Measurements from ENCODE around the gene STAB2. TPM values are rescaled to one million over a fixed set of nuclear protein-coding genes. Genes with fewer than 3 reads are reported as not detected.

Gene STAB2
- total RNA-seq, 1 experiment from 2014 or later: not detected

- ChIA-PET RAD21 (ENCODE audit: low non-redundant PET in 1 of 2, low total read pairs in 2 of 2, uncharacterized antibody in 2 of 2, unreplicated experiment in 2 of 2) (no interaction called here), POLR2A (no interaction called here), CTCF (interaction anchor here (2.6 kb wide), 1 partner anchor 60 kb away, joined by 11 read pairs; no protein-coding TSS in a partner anchor)
- ATAC-seq (no peak), DNase-seq (ENCODE audit: low read depth, low spot score) (no peak)
- Histone ChIP-seq H3K4me3 (replicated peaks in 1 of 2; ENCODE audit: low read depth in 1 of 2, low read length in 2 of 2) (no peak overlapping the region), H3K36me3 (ENCODE audit: control insufficient read depth in 1 of 2, insufficient read depth in 2 of 2, low read length in 2 of 2) (no peaks in the 10 kb centered on the region), H3K79me2 (ENCODE audit: insufficient read depth, low read length) (no peaks in the 10 kb centered on the region), H3K9me2 (ENCODE audit: insufficient read depth) (no peaks in the 10 kb centered on the region), H3K27ac (ENCODE audit: low read depth, low read length) (no peak overlapping the region), H3K9me3 (ENCODE audit: control insufficient read depth in 1 of 2, insufficient read depth in 1 of 2, low read depth in 1 of 2, low read length in 2 of 2) (no peaks in the 10 kb centered on the region), H3K4me1 (ENCODE audit: control insufficient read depth in 1 of 2, insufficient read depth in 2 of 2, low read length in 2 of 2) (peaks cover 4 to 15% of the 10 kb centered on the region in 2 experiments; a peak in 3 of 4 replicates), H2AFZ (ENCODE audit: low read depth, low read length, poor library complexity, severe bottlenecking) (no peak overlapping the region), H3K4me2 (ENCODE audit: low read length) (no peak overlapping the region), H3K9ac (ENCODE audit: low read length) (no peak overlapping the region), H4K20me1 (ENCODE audit: insufficient read depth) (no peaks in the 10 kb centered on the region), H3K27me3 (ENCODE audit: insufficient read depth, low read length) (no peaks in the 10 kb centered on the region)
- BruUV-seq (replicated peaks): no TSS peak
- intact Hi-C loops (cut with micrococcal nuclease): loop anchor here (10.0 kb wide), 1 partner anchor 302 kb away; no protein-coding TSS in a partner anchor
- TF ChIP-seq YY1 (IDR thresholded peaks at IDR 0.05; ENCODE audit: extremely low read depth, insufficient replicate concordance, low read depth, low read length) (no peak), CBX3 (IDR thresholded peaks at IDR 0.05; ENCODE audit: low read depth) (no peak), ELF1 (IDR thresholded peaks at IDR 0.05; ENCODE audit: borderline replicate concordance, low read depth) (no peak), SIN3A (IDR thresholded peaks at IDR 0.05; ENCODE audit: low read depth) (no peak)
- TF ChIP-seq, protein P1, sequence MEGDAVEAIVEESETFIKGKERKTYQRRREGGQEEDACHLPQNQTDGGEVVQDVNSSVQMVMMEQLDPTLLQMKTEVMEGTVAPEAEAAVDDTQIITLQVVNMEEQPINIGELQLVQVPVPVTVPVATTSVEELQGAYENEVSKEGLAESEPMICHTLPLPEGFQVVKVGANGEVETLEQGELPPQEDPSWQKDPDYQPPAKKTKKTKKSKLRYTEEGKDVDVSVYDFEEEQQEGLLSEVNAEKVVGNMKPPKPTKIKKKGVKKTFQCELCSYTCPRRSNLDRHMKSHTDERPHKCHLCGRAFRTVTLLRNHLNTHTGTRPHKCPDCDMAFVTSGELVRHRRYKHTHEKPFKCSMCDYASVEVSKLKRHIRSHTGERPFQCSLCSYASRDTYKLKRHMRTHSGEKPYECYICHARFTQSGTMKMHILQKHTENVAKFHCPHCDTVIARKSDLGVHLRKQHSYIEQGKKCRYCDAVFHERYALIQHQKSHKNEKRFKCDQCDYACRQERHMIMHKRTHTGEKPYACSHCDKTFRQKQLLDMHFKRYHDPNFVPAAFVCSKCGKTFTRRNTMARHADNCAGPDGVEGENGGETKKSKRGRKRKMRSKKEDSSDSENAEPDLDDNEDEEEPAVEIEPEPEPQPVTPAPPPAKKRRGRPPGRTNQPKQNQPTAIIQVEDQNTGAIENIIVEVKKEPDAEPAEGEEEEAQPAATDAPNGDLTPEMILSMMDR (IDR thresholded peaks at IDR 0.05 in 2 of 3, conservative IDR thresholded peaks at IDR 0.05 in 1 of 3; ENCODE audit: borderline replicate concordance in 1 of 3, insufficient read depth in 1 of 3, low read depth in 2 of 3, low read length in 2 of 3): no peak
- TF ChIP-seq, protein P2, sequence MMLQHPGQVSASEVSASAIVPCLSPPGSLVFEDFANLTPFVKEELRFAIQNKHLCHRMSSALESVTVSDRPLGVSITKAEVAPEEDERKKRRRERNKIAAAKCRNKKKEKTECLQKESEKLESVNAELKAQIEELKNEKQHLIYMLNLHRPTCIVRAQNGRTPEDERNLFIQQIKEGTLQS (IDR thresholded peaks at IDR 0.05): no peak
Measured at GRCh38 chr12:103572312-103573045, 14.6 kb upstream of the STAB2 start.
